H1 (cell line): ENCODE measurements around the gene SOX13. TPM values are rescaled to one million over a fixed set of nuclear protein-coding genes. Genes with fewer than 3 reads are reported as not detected.

Experiments used
- CTCF ChIA-PET: fragments of 300-600 bp; sonication (Branson Sonifier 250); formaldehyde crosslinking; loops from one replicate; lab custom pipeline; 2021; ENCODE audit not compliant: partially characterized antibody; lab: Charles Lee
- POLR2A ChIA-PET: fragments of 300-600 bp; sonication (Branson Sonifier 250); formaldehyde crosslinking; loops from one replicate; lab custom pipeline; 2021; ENCODE audit warnings: inconsistent platforms; ENCODE audit not compliant: partially characterized antibody; lab: Charles Lee
- DNase-seq, 2 experiments: peaks; one replicate each; pipeline versions ENCODE4 v3.0.0 to v3.0.0-alpha.2; 2010 to 2022; ENCODE audit warnings: low spot score in 2 of 2, low read depth in 1 of 2, mixed read lengths in 1 of 2
- FAIRE-seq: peaks from 2 replicates; lab custom pipeline; 2011; peaks lifted over from hg19 to GRCh38; lab: Jason Lieb, UNC
- H2AFZ ChIP-seq: 2 replicates; pipeline ENCODE4 v1.8.1; 2012; ENCODE audit warnings: low read length, inconsistent platforms
- H2AK5ac ChIP-seq: 2 replicates; pipeline ENCODE4 v1.6.1; 2013; ENCODE audit warnings: low read depth, low read length
- H2BK120ac ChIP-seq: replicated peaks from 2 replicates; pipeline ENCODE3; 2013; ENCODE audit warnings: low read depth, low read length, inconsistent platforms
- H2BK12ac ChIP-seq: 2 replicates; pipeline ENCODE4 v1.6.1; 2013; ENCODE audit warnings: low read depth, low read length
- H2BK15ac ChIP-seq: 2 replicates; pipeline ENCODE4 v1.6.1; 2013; ENCODE audit warnings: low read length
- H2BK20ac ChIP-seq: 2 replicates; pipeline ENCODE4 v1.6.1; 2013; ENCODE audit warnings: low read length
- H2BK5ac ChIP-seq: 2 replicates; pipeline ENCODE4 v1.6.1; 2013; ENCODE audit warnings: low read depth, low read length
- H3K14ac ChIP-seq: 2 replicates; pipeline ENCODE4 v1.6.1; 2013; ENCODE audit warnings: inconsistent platforms; ENCODE audit not compliant: insufficient read length
- H3K18ac ChIP-seq: 2 replicates; pipeline ENCODE4 v1.6.1; 2013; ENCODE audit warnings: low read length; ENCODE audit errors: extremely low read depth
- H3K23ac ChIP-seq: 2 replicates; pipeline ENCODE4 v1.6.1; 2013; ENCODE audit warnings: inconsistent platforms; ENCODE audit not compliant: insufficient read length
- H3K23me2 ChIP-seq: 2 replicates; pipeline ENCODE4 v1.6.1; 2013; ENCODE audit warnings: low read depth, low read length
- H3K27ac ChIP-seq: 2 replicates; pipeline ENCODE4 v1.6.1; 2011; ENCODE audit warnings: low read depth, low read length, inconsistent platforms
- H3K27me3 ChIP-seq, 4 experiments: replicated peaks in 1 of 4; 1 replicate in 1 of 4; 2 replicates in 3 of 4; pipeline versions ENCODE4 v1.6.1 to v1.8.1; 2011 to 2013; ENCODE audit warnings: low read length in 3 of 4, mild to moderate bottlenecking in 3 of 4, inconsistent platforms in 2 of 4, mixed read lengths in 2 of 4, moderate library complexity in 1 of 4; ENCODE audit not compliant: control insufficient read depth in 3 of 4, insufficient read depth in 3 of 4; ENCODE audit errors: extremely low read depth in 1 of 4
- H3K36me3 ChIP-seq, 4 experiments: 2 replicates each; pipeline versions ENCODE4 v1.6.1 to v1.8.1; 2011 to 2013; ENCODE audit warnings: mild to moderate bottlenecking in 4 of 4, low read length in 3 of 4, moderate library complexity in 2 of 4, control low read depth in 1 of 4, inconsistent platforms in 1 of 4; ENCODE audit not compliant: insufficient read depth in 4 of 4, control insufficient read depth in 2 of 4
- H3K4ac ChIP-seq: replicated peaks from 2 replicates; pipeline ENCODE3; 2013; ENCODE audit warnings: low read length, low read depth, mixed read lengths, inconsistent platforms; ENCODE audit not compliant: insufficient read length
- H3K4me1 ChIP-seq, 4 experiments: replicated peaks in 1 of 4; 1 replicate in 1 of 4; 2 replicates in 3 of 4; pipeline versions ENCODE4 v1.6.1 to v1.8.1; 2011 to 2013; ENCODE audit warnings: low read length in 3 of 4, inconsistent platforms in 2 of 4, mixed read lengths in 1 of 4; ENCODE audit not compliant: insufficient read depth in 4 of 4, control insufficient read depth in 3 of 4
- H3K4me2 ChIP-seq, 2 experiments: 2 replicates each; pipeline versions ENCODE4 v1.6.1 to v1.8.1; 2011 to 2013; ENCODE audit warnings: low read depth in 2 of 2, low read length in 2 of 2, control low read depth in 1 of 2, inconsistent platforms in 1 of 2, mild to moderate bottlenecking in 1 of 2; ENCODE audit not compliant: insufficient read depth in 1 of 2
- H3K4me3 ChIP-seq, 4 experiments: fragments of 200-600, 300-600 bp in 1 of 4; sonication (generic), shearing (Covaris generic), sonication (Bioruptor Twin) in 1 of 4; 2 replicates each; pipeline versions ENCODE4 v1.5.1 to v1.8.1; 2011 to 2016; ENCODE audit warnings: low read length in 4 of 4, low read depth in 3 of 4, control low read depth in 2 of 4, inconsistent platforms in 2 of 4, mild to moderate bottlenecking in 2 of 4, mixed read lengths in 1 of 4, moderate library complexity in 1 of 4; ENCODE audit not compliant: insufficient read depth in 2 of 4; ENCODE audit errors: extremely low read depth in 1 of 4
- H3K56ac ChIP-seq: replicated peaks from 2 replicates; pipeline ENCODE3; 2013; ENCODE audit warnings: low read depth, mild to moderate bottlenecking, mixed read lengths, low read length, inconsistent platforms; ENCODE audit not compliant: insufficient read length
- H3K79me1 ChIP-seq: 2 replicates; pipeline ENCODE4 v1.6.1; 2013; ENCODE audit warnings: low read depth, low read length, control low read depth
- H3K79me2 ChIP-seq, 2 experiments: 2 replicates each; pipeline versions ENCODE4 v1.6.1 to v1.8.1; 2012 to 2013; ENCODE audit warnings: low read length in 2 of 2, mild to moderate bottlenecking in 2 of 2, inconsistent platforms in 1 of 2; ENCODE audit not compliant: insufficient read depth in 2 of 2, control insufficient read depth in 1 of 2
- H3K9ac ChIP-seq, 4 experiments: replicated peaks in 1 of 4; 1 replicate in 1 of 4; 2 replicates in 3 of 4; pipeline versions ENCODE4 v1.6.1 to v1.8.1; 2011 to 2013; ENCODE audit warnings: low read depth in 3 of 4, low read length in 3 of 4, control low read depth in 2 of 4, mild to moderate bottlenecking in 2 of 4, moderate library complexity in 2 of 4, inconsistent platforms in 1 of 4; ENCODE audit errors: extremely low read depth in 1 of 4
- H3K9me3 ChIP-seq, 2 experiments: 2 replicates each; pipeline versions ENCODE4 v1.6.1 to v1.8.1; 2012 to 2013; ENCODE audit warnings: mild to moderate bottlenecking in 2 of 2, moderate library complexity in 2 of 2, control low read depth in 1 of 2, inconsistent platforms in 1 of 2, low read depth in 1 of 2, low read length in 1 of 2, mixed read lengths in 1 of 2; ENCODE audit not compliant: insufficient read depth in 2 of 2
- H4K20me1 ChIP-seq, 2 experiments: replicated peaks in 1 of 2; 2 replicates each; pipeline versions ENCODE3 to v1.8.1; 2011 to 2013; ENCODE audit warnings: inconsistent platforms in 2 of 2, low read length in 2 of 2, mild to moderate bottlenecking in 1 of 2; ENCODE audit not compliant: insufficient read depth in 2 of 2, control insufficient read depth in 1 of 2
- H4K5ac ChIP-seq: 2 replicates; pipeline ENCODE4 v1.6.1; 2013; ENCODE audit warnings: low read length, low read depth, mixed read lengths, inconsistent platforms; ENCODE audit not compliant: insufficient read length
- H4K8ac ChIP-seq: 2 replicates; pipeline ENCODE4 v1.8.0; 2013; ENCODE audit warnings: mild to moderate bottlenecking, moderate library complexity, low read length, inconsistent platforms; ENCODE audit not compliant: insufficient read depth; ENCODE audit errors: extremely low read depth
- H4K91ac ChIP-seq: replicated peaks from 2 replicates; pipeline ENCODE3; 2013; ENCODE audit warnings: low read length, mixed read lengths, inconsistent platforms; ENCODE audit not compliant: insufficient read length
- BRCA1 ChIP-seq: IDR thresholded peaks from 2 replicates; pipeline ENCODE4 v1.6.1; 2012; ENCODE audit warnings: low read depth, low read length, improper control_type of control experiment
- EZH2 ChIP-seq: fragments of 200-600 bp; sonication (generic); IDR thresholded peaks from 2 replicates; pipeline ENCODE4 v1.7.1; 2012; ENCODE audit warnings: low read depth, mild to moderate bottlenecking, moderate library complexity, low read length, inconsistent platforms; ENCODE audit not compliant: severe bottlenecking
- RXRA ChIP-seq: IDR thresholded peaks from 2 replicates; pipeline ENCODE4 v1.6.1; 2011; ENCODE audit warnings: low read depth, mild to moderate bottlenecking, low read length, moderate library complexity; ENCODE audit not compliant: insufficient read depth
- WGBS, 2 experiments: shearing (Covaris generic) in 1 of 2; methylation state at CpG; one replicate each; pipeline versions ENCODE4 v1.1.6 to v1.1.7; 2013 to 2015; ENCODE audit warnings: low lambda C conversion rate in 2 of 2, mixed read lengths in 2 of 2, inconsistent platforms in 1 of 2, low coverage in 1 of 2, missing lambda C conversion rate in 1 of 2; ENCODE audit not compliant: insufficient replicate concordance in 2 of 2, insufficient coverage in 1 of 2, insufficient read length in 1 of 2; ENCODE audit errors: extremely low coverage in 1 of 2, missing lambda C conversion rate in 1 of 2; 5-methylcytosine and 5-hydroxymethylcytosine counted together
- polyA plus RNA-seq, 7 experiments: library from polyadenylated mRNA; depleted of rRNA in 3 of 7; stranded (reverse) in 5 of 7; unstranded in 2 of 7; fragments of >200 nt in 5 of 7; fragments of 200-250 nt in 2 of 7; gene quantifications; 1 replicate in 5 of 7; 2 replicates in 1 of 7; 4 replicates in 1 of 7; pipeline versions ENCODE4 v1.2.1 to v1.2.3, GENCODE V29; 2011 to 2013; ENCODE audit warnings: missing spikeins in 2 of 7, mixed read lengths in 2 of 7
- total RNA-seq: library from RNA; stranded (reverse); fragmentation: NEBNext Ultra II Directional; extraction: Animal tissue kit (Norgen Biotek cat#: 25700); gene quantifications from 2 replicates; pipeline ENCODE4 v1.2.1, GENCODE V29; 2021
- TF ChIP-seq, protein P1 (sequence below): IDR thresholded peaks from 2 replicates; pipeline ENCODE4 v1.6.1; 2011; ENCODE audit warnings: low read depth, mild to moderate bottlenecking, low read length; ENCODE audit not compliant: insufficient read depth
- TF ChIP-seq, protein P2 (sequence below): IDR thresholded peaks from 2 replicates; pipeline ENCODE4 v1.6.1; 2012; ENCODE audit warnings: low read length, inconsistent platforms
- TF ChIP-seq, protein P3 (sequence below): IDR thresholded peaks from 2 replicates; pipeline ENCODE4 v1.6.1; 2012; ENCODE audit warnings: inconsistent platforms

Gene SOX13
- total and polyA plus RNA-seq, 2 of the 8 experiments (the other 6 are each of a cell fraction or from before 2014, with no cell fraction given): 113 to 173 TPM

DNA sequence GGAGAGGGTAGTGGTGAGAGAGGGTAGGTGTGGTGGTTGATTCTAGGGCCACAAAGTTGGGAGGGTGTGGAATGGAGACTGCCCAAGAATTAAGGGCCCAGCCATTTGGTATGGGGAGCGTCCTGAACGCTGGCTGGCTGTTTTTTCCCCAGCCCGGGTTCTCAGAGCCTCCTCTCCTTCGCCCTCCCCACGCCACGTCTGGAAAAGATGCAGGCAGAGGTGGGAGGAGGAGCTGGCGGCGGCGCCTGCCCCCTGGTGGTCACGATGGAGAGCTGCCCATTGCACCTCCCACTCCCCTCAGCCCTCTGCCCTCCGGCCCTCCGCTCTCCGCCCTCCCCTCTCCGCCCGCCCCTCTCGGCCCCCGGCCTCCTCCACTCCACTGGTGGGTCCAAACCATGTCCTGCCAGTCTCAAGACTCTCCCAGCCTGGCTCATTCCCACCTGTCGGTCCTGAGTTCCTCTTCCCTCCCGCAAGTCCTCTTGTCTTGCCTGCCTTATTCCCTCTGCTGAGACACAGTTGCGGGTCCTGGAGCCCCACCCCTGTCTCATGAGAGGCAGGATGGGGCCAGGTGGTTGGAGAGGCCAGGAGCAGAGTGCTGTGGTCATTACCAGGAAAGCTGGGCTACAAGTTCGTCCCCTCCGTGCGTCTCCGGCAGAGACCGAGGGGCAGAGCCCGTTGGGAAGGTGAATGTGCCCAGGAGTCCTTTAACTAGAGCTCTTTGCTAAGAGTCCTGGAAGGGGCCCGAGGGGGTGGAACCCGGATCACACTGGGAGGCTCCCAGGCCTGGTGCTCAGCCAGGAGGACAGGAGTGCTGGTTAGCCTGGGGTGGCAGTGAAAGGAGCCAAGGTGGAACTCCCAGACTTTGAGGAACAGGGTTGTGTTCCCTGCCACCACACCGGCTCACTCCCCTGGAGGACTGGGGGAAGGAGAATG, 56.3 kb downstream of the SOX13 start:
- Histone ChIP-seq H3K4me3 (peak overlapping the region in 2 of 4 experiments; percentile 19 to 47; a peak in 3 of 8 replicates), H4K5ac (peak overlapping the region; percentile 73), H4K91ac (peak overlapping the region; percentile 18), H2BK20ac (no peak overlapping the region), H3K79me1 (no peaks in the 10 kb centered on the region), H2BK120ac (no peak overlapping the region), H2BK15ac (no peak overlapping the region), H3K4me1 (peaks cover 4 to 24% (median 7%) of the 10 kb centered on the region in 4 experiments), H3K18ac (no peak overlapping the region; the same call in 1 of the 2 replicates), H3K9ac (0 out of 7 replicates have a peak overlapping the region, but pooled peaks of 2 of the 4 experiments have one; percentile 2 to 4), H3K23me2 (no peaks in the 10 kb centered on the region), H3K23ac (no peak overlapping the region), H2BK5ac (peak overlapping the region; percentile 76; the same call in 1 of the 2 replicates), H3K9me3 (no peaks in the 10 kb centered on the region), H3K27me3 (no peaks in the 10 kb centered on the region; a peak in 1 of 7 replicates), H2AK5ac (no peak overlapping the region), H3K4ac (peak overlapping the region; percentile 87), H3K14ac (no peak overlapping the region), H2AFZ (no peak overlapping the region), H3K56ac (no peak overlapping the region), H2BK12ac (no peak overlapping the region; the same call in 1 of the 2 replicates), H3K79me2 (0 out of 4 replicates have a peak, but pooled peaks cover 0 to 2% of the 10 kb centered on the region in 2 experiments), H3K36me3 (peaks cover 3 to 22% (median 20%) of the 10 kb centered on the region in 4 experiments; a peak in 7 of 8 replicates), H4K8ac (peak overlapping the region; percentile 71; the same call in 1 of the 2 replicates), H4K20me1 (peaks cover 2 to 10% of the 10 kb centered on the region in 2 experiments), H3K27ac (peak overlapping the region; percentile 53; the same call in 1 of the 2 replicates), H3K4me2 (peak overlapping the region; percentile 0 to 65; a peak in 3 of 4 replicates)
- CTCF ChIA-PET: interaction anchor here (0.6 to 11.3 kb wide), 52 partner anchors 9 to 392 kb away, joined by 3 to 261 read pairs (median 5); partner anchors contain the start of genes ETNK2 and SOX13
- DNase-seq (peak; percentile 56 to 94), FAIRE-seq (no peak)
- WGBS, 2 experiments: 55% methylated on average over 22 of the region's 29 CpGs; no CpG with 5 or more reads in 1 of the 2 experiments
- POLR2A ChIA-PET: interaction anchor here (0.5 to 13.3 kb wide), 22 partner anchors 8 to 324 kb away, joined by 3 to 174 read pairs (median 5); partner anchors contain the start of genes ETNK2, SNRPE and SOX13
- TF ChIP-seq BRCA1 (no peak), EZH2 (no peak), RXRA (no peak)
- TF ChIP-seq, protein P1, sequence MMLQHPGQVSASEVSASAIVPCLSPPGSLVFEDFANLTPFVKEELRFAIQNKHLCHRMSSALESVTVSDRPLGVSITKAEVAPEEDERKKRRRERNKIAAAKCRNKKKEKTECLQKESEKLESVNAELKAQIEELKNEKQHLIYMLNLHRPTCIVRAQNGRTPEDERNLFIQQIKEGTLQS: no peak
- TF ChIP-seq, protein P2, sequence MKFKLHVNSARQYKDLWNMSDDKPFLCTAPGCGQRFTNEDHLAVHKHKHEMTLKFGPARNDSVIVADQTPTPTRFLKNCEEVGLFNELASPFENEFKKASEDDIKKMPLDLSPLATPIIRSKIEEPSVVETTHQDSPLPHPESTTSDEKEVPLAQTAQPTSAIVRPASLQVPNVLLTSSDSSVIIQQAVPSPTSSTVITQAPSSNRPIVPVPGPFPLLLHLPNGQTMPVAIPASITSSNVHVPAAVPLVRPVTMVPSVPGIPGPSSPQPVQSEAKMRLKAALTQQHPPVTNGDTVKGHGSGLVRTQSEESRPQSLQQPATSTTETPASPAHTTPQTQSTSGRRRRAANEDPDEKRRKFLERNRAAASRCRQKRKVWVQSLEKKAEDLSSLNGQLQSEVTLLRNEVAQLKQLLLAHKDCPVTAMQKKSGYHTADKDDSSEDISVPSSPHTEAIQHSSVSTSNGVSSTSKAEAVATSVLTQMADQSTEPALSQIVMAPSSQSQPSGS: 0 out of 2 replicates have a peak, but pooled peaks have one; percentile 7
- TF ChIP-seq, protein P3, sequence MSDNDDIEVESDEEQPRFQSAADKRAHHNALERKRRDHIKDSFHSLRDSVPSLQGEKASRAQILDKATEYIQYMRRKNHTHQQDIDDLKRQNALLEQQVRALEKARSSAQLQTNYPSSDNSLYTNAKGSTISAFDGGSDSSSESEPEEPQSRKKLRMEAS: 0 out of 2 replicates have a peak, but pooled peaks have one; percentile 18
